Activated naive CD4-positive, alpha-beta T cell treated with anti-CD3 and anti-CD28 coated beads for 36 hours (primary cell): Measurements from ENCODE around the gene DNM3. TPM values are rescaled to one million over a fixed set of nuclear protein-coding genes. Genes with fewer than 3 reads are reported as not detected.
A peak's percentile ranks its signal among the peaks of the same experiment; 100 is the strongest.

Experiments used
- CTCF ChIA-PET: fragments of 350-600 bp; sonication (Branson Sonifier 250); formaldehyde crosslinking; loops from one replicate; lab custom pipeline; 2021; ENCODE audit warnings: antibody characterized with exemption; lab: Charles Lee
- DNase-seq: peaks from one replicate; pipeline ENCODE4 v3.0.0-alpha.2; 2020
- H3K27ac Mint-ChIP-seq: one replicate; pipeline ENCODE4 v1.8.0; 2021; ENCODE audit warnings: mild to moderate bottlenecking, mixed read lengths
- H3K27me3 Mint-ChIP-seq: one replicate; pipeline ENCODE4 v1.8.0; 2021; ENCODE audit warnings: low read depth, mixed read lengths
- H3K36me3 Mint-ChIP-seq: one replicate; pipeline ENCODE4 v1.8.0; 2021; ENCODE audit warnings: low read depth, mixed read lengths
- H3K4me1 Mint-ChIP-seq: one replicate; pipeline ENCODE4 v1.8.0; 2021; ENCODE audit warnings: low read depth, mixed read lengths
- H3K4me3 Mint-ChIP-seq: one replicate; pipeline ENCODE4 v1.8.0; 2021; ENCODE audit warnings: mild to moderate bottlenecking, moderate library complexity, mixed read lengths
- H3K9me3 Mint-ChIP-seq: one replicate; pipeline ENCODE4 v1.8.0; 2021; ENCODE audit warnings: mixed read lengths
- intact Hi-C: fragments of 100-400 bp; cut with micrococcal nuclease; formaldehyde crosslinking; loops from one replicate; pipeline ENCODE4 v1.15.1; 2023
- total RNA-seq, 2 experiments: library from RNA; stranded (reverse); gene quantifications; one replicate each; pipeline ENCODE4 v1.2.3, GENCODE V29; 2021

DNM3 gene
- total RNA-seq, 2 experiments from 2014 or later = 0.96 to 0.98 TPM

- H3K36me3 Mint-ChIP-seq = peaks cover 2% of the 10 kb centered on the region
- no peak overlapping the region for H3K27ac Mint-ChIP-seq
- intact Hi-C loops = no loop called here
- peaks cover 20% of the 10 kb centered on the region for H3K4me1 Mint-ChIP-seq
- no peak overlapping the region for H3K4me3 Mint-ChIP-seq
- CTCF ChIA-PET = interaction anchor here (0.6 to 0.8 kb wide), 3 partner anchors 130 to 295 kb away, joined by 3 read pairs; partner anchors contain the start of gene PIGC
- no peak for DNase-seq
- no peaks in the 10 kb centered on the region for H3K9me3 Mint-ChIP-seq
- no peaks in the 10 kb centered on the region for H3K27me3 Mint-ChIP-seq
Measured at GRCh38 chr1:172148707-172149106, 307.4 kb downstream of the DNM3 start.

- H3K4me3 Mint-ChIP-seq = no peak overlapping the region
- H3K4me1 Mint-ChIP-seq = peaks cover 22% of the 10 kb centered on the region
- intact Hi-C loops = no loop called here
- no peak overlapping the region for H3K27ac Mint-ChIP-seq
- no peaks in the 10 kb centered on the region for H3K9me3 Mint-ChIP-seq
- CTCF ChIA-PET = interaction anchor here (0.7 kb wide), 2 partner anchors 11 to 59 kb away, joined by 3 to 4 read pairs; no protein-coding TSS in a partner anchor
- peaks cover 2% of the 10 kb centered on the region for H3K36me3 Mint-ChIP-seq
- H3K27me3 Mint-ChIP-seq = no peaks in the 10 kb centered on the region
- no peak for DNase-seq
Measured at GRCh38 chr1:172149346-172149745, 308.0 kb downstream of the DNM3 start.

DNA sequence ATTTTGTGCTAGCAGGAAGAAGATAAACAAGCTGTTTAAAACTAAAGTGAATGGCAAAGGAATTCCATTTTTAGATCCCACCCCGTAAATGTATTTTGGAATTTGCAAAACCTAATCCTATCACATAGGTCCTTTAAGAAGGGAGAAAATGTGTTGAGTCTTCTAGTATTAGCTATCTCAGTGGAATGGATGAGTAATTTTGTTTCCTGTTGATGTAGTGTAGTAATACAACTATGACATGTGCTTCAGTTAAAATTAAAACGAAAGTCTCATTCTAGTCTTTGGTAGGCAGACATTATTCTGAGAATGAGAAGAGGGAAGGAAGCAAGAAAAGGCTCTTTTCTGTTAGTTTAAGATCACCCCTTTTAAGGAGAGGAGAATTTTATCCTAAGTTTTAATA lies 313.3 kb downstream of the DNM3 start:
- Mint-ChIP-seq H3K27ac (peak overlapping the region; percentile 82), H3K27me3 (no peaks in the 10 kb centered on the region), H3K4me1 (peaks cover 9% of the 10 kb centered on the region), H3K9me3 (no peaks in the 10 kb centered on the region), H3K36me3 (peaks cover 2% of the 10 kb centered on the region), H3K4me3 (no peak overlapping the region)
- intact Hi-C loops = loop anchor here (1.0 kb wide), 4 partner anchors 20 to 240 kb away; no protein-coding TSS in a partner anchor
- CTCF ChIA-PET = interaction anchor here (0.7 kb wide), 1 partner anchor 17 kb away, joined by 4 read pairs; no protein-coding TSS in a partner anchor
- DNase-seq = no peak

DNA sequence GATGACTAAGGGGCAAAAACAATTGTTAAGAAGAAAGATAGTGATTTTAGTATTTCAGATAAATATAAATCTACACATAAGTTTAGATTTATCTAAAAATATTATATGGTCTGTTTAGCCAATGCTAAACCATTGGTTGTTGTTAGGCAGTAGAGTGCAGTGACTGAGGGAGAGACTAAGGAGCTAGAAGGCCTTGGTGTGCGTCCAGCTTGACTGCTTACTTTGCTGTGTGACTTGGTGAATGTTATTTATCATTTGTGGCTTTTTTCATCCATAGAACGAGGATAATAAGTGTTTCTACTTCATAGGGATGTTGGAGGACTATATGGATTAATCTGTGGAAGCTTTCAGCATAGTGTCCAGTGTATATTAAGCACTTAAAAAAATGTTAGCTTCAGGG lies 314.5 kb downstream of the DNM3 start:
- Mint-ChIP-seq H3K4me1 (peaks cover 9% of the 10 kb centered on the region), H3K4me3 (no peak overlapping the region), H3K27ac (no peak overlapping the region), H3K36me3 (peaks cover 2% of the 10 kb centered on the region), H3K27me3 (no peaks in the 10 kb centered on the region), H3K9me3 (no peaks in the 10 kb centered on the region)
- intact Hi-C loops = no loop called here
- CTCF ChIA-PET = interaction anchor here (1.0 kb wide), 1 partner anchor 10 kb away, joined by 3 read pairs; no protein-coding TSS in a partner anchor
- no peak for DNase-seq

GRCh38 chr1:172162236-172162635 lies 320.9 kb downstream of the DNM3 start:
- Mint-ChIP-seq H3K36me3 (no peaks in the 10 kb centered on the region), H3K4me1 (no peaks in the 10 kb centered on the region), H3K9me3 (no peaks in the 10 kb centered on the region), H3K27me3 (no peaks in the 10 kb centered on the region), H3K4me3 (no peak overlapping the region), H3K27ac (no peak overlapping the region)
- intact Hi-C loops = no loop called here
- CTCF ChIA-PET = no interaction called here
- no peak for DNase-seq

- intact Hi-C loops = no loop called here
- Mint-ChIP-seq H3K36me3 (no peaks in the 10 kb centered on the region), H3K4me3 (no peak overlapping the region), H3K9me3 (no peaks in the 10 kb centered on the region), H3K4me1 (no peaks in the 10 kb centered on the region), H3K27ac (no peak overlapping the region), H3K27me3 (no peaks in the 10 kb centered on the region)
- CTCF ChIA-PET = no interaction called here
- no peak for DNase-seq
Measured at GRCh38 chr1:172163498-172164215, 322.4 kb downstream of the DNM3 start.

DNA sequence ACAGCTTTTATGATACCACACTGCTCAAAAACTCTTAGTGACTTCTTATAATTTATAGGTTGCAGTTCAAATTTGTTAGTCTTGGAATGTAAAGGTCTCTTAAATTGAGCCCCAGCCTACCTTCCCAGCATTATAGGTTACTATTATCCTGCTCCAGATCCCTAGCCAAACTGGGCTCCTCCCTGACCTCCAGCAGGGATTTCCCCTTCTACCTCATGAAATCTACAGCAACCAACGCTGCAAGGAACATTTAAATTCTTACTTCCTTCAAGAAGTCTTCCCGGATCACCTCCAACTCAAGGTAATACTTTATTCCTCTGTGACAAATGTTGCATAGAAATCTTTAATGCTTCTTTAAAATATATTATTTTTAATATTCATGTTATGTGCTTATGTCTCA lies 324.1 kb downstream of the DNM3 start:
- intact Hi-C loops = no loop called here
- Mint-ChIP-seq H3K4me3 (no peak overlapping the region), H3K36me3 (no peaks in the 10 kb centered on the region), H3K27ac (no peak overlapping the region), H3K27me3 (no peaks in the 10 kb centered on the region), H3K4me1 (no peaks in the 10 kb centered on the region), H3K9me3 (no peaks in the 10 kb centered on the region)
- CTCF ChIA-PET = no interaction called here
- DNase-seq = no peak

DNA sequence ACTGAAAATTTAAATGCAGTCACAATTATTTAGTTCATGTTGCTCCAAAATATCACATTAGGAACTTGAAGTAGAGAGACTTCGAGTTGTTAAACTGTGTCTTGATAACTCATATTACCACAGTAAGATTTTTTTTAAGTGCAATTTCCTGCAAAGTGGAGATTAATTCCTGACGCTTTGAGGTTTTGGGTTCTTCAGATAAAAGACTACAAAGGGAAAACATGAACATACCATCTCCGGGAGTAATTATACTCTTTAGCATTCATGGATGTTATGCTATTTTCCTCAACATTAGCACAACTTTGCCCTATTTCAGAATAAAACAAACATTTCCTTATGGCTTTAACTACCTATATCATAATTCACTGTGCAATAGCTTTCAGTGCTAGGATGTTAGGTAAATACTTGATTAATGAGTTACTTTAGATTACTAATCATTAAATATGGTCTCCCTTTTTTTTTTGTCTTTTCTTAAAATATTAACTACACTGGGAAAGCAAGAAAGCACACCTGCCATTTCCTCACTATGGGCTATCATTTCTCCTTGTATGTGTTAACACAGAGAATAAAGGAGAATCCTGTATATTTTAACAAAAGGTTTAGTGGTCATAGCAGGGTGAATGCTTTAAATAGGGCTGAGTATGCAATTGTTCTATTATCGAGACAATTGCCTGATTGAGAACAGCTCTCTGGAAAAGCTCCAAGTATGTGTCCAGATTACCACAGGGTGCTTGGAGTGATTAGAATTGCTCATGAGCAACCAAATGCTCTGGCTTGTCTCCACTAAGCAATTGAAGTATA lies 326.7 kb downstream of the DNM3 start:
- Mint-ChIP-seq H3K27ac (no peak overlapping the region), H3K4me1 (no peaks in the 10 kb centered on the region), H3K36me3 (no peaks in the 10 kb centered on the region), H3K9me3 (no peaks in the 10 kb centered on the region), H3K27me3 (no peaks in the 10 kb centered on the region), H3K4me3 (no peak overlapping the region)
- intact Hi-C loops = no loop called here
- no peak for DNase-seq
- CTCF ChIA-PET = interaction anchor here (1.8 kb wide), 1 partner anchor 11 kb away, joined by 4 read pairs; no protein-coding TSS in a partner anchor

DNA sequence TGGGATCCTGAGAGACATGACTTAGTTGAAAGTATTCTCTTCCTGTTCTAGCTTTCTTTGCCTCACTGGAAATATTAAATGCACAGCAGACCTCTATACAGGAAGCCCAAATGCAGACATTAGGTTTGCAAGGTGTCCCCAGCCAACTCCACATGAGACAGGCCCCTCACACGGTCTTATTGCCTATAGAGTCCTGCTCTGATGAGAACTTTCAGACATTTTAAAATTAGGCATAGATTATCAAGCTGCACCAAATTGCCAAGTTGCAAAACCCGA lies 327.2 kb downstream of the DNM3 start:
- Mint-ChIP-seq H3K9me3 (no peaks in the 10 kb centered on the region), H3K27me3 (no peaks in the 10 kb centered on the region), H3K4me3 (no peak overlapping the region), H3K27ac (no peak overlapping the region), H3K36me3 (no peaks in the 10 kb centered on the region), H3K4me1 (no peaks in the 10 kb centered on the region)
- CTCF ChIA-PET = interaction anchor here (1.8 kb wide), 1 partner anchor 11 kb away, joined by 4 read pairs; no protein-coding TSS in a partner anchor
- intact Hi-C loops = no loop called here
- DNase-seq = no peak

DNA sequence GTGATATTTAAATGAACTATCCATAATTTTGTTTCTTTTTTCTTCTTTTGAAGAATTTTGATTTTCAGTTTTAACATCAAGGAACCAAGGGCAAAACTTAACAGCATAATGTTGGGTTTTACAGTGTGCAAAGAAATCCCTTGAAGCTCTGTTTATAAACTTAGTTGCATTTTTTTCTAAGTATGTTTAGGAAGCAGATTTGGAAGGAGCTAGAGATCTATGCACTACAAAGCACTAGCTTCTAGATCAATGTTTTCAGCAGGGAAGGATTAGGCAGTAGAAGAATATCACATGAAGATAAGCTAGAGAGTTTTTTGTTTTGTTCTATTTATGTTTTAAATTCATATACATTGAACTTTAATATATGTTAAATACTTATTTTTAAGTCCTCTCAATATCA lies 328.5 kb downstream of the DNM3 start:
- intact Hi-C loops = no loop called here
- Mint-ChIP-seq H3K4me3 (no peak overlapping the region), H3K27ac (no peak overlapping the region), H3K36me3 (no peaks in the 10 kb centered on the region), H3K9me3 (no peaks in the 10 kb centered on the region), H3K4me1 (no peaks in the 10 kb centered on the region), H3K27me3 (no peaks in the 10 kb centered on the region)
- no peak for DNase-seq
- CTCF ChIA-PET = interaction anchor here (1.8 kb wide), 1 partner anchor 9 kb away, joined by 4 read pairs; no protein-coding TSS in a partner anchor

DNA sequence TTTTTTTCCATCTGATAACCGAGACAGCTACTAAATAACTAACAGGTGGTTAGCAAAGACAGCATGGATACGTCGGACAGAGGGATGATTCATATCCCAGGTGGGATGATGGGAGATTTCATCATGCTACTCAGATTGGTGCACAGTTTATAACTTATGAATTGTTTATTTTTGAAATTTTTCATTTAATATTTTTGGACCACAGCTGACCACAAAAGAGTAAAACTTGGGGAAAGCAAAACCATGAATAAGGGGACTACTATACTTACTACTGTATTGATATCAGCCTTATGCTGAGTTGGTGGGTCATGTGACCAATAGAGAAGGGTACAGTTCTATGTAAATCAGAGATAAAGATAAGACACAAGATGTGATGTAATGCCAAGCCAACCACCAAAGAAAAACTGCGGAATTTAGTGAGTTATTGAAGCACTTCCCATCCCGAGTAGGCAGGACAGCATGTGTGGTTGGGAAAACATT lies 331.1 kb downstream of the DNM3 start:
- intact Hi-C loops = no loop called here
- H3K4me3 Mint-ChIP-seq = no peak overlapping the region
- CTCF ChIA-PET = no interaction called here
- H3K9me3 Mint-ChIP-seq = no peaks in the 10 kb centered on the region
- H3K36me3 Mint-ChIP-seq = no peaks in the 10 kb centered on the region
- DNase-seq = no peak
- H3K4me1 Mint-ChIP-seq = no peaks in the 10 kb centered on the region
- H3K27me3 Mint-ChIP-seq = no peaks in the 10 kb centered on the region
- H3K27ac Mint-ChIP-seq = no peak overlapping the region

DNA sequence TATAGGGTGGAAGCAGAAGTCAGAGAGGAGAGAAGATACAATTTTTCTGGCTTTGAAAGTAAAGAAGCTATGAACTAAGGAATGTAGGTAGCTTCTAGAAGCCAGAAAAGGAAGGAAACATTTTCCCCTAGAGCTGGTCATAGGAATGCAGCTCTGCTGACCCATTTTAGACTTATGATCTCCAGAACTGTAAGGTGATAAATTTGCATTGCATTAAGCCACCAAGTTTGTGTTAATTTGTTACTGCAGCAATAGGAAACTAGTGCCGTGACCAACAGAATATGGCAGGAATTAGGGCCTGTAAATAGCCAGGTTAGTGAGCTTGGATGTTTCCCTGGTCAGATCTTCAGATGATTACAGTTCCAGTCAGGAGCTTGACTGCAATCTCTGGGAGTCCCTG lies 334.9 kb downstream of the DNM3 start:
- H3K4me3 Mint-ChIP-seq = no peak overlapping the region
- CTCF ChIA-PET = no interaction called here
- H3K9me3 Mint-ChIP-seq = no peaks in the 10 kb centered on the region
- no peaks in the 10 kb centered on the region for H3K36me3 Mint-ChIP-seq
- H3K4me1 Mint-ChIP-seq = peaks cover 11% of the 10 kb centered on the region
- H3K27ac Mint-ChIP-seq = no peak overlapping the region
- DNase-seq = no peak
- intact Hi-C loops = no loop called here
- no peaks in the 10 kb centered on the region for H3K27me3 Mint-ChIP-seq
